IMR-90 (cell line): ENCODE results near the gene CPNE4. TPM values are rescaled to one million over a fixed set of nuclear protein-coding genes. Genes with fewer than 3 reads are reported as not detected.

Experiments used
- ATAC-seq: fragments of 200-7000 bp; cut with Tn5 transposase; 2 replicates; pipeline ENCODE4 v1.9.1; 2020; ENCODE audit warnings: low read depth, mild to moderate bottlenecking, moderate library complexity
- BruUV-seq: library from RNA; stranded (reverse); fragments of 400-500 nt; replicated peaks from 2 replicates; lab custom pipeline; 2021; lab: Mats Ljungman, UMichigan
- CTCF ChIA-PET: fragments of 300-600 bp; formaldehyde crosslinking; extraction: SDS; loops from one replicate; lab custom pipeline; 2021; ENCODE audit warnings: antibody characterized with exemption; lab: Yijun Ruan, JAX
- POLR2A ChIA-PET: fragments of 300-600 bp; sonication (Branson Sonifier 250); formaldehyde crosslinking; loops from one replicate; lab custom pipeline; 2022; ENCODE audit warnings: antibody characterized with exemption; ENCODE audit not compliant: unreplicated experiment; lab: Charles Lee
- DNase-seq: peaks from one replicate; pipeline ENCODE4 v3.0.0; 2013
- H2AFZ ChIP-seq: replicated peaks from 2 replicates; pipeline ENCODE3; 2013; ENCODE audit warnings: low read length, mild to moderate bottlenecking; ENCODE audit not compliant: poor library complexity
- H2AK5ac ChIP-seq: 2 replicates; pipeline ENCODE4 v1.6.1; 2013; ENCODE audit warnings: low read depth, low read length, inconsistent platforms
- H2AK9ac ChIP-seq: replicated peaks from 2 replicates; pipeline ENCODE3; 2013; ENCODE audit warnings: mild to moderate bottlenecking, low read depth, low read length, moderate library complexity; ENCODE audit not compliant: poor library complexity
- H2BK120ac ChIP-seq: 2 replicates; pipeline ENCODE4 v1.6.1; 2013; ENCODE audit warnings: low read depth, low read length, inconsistent platforms
- H2BK15ac ChIP-seq: 3 replicates; pipeline ENCODE4 v1.6.1; 2013; ENCODE audit warnings: low read depth, low read length, inconsistent platforms
- H2BK20ac ChIP-seq: 2 replicates; pipeline ENCODE4 v1.6.1; 2013; ENCODE audit warnings: low read depth, mild to moderate bottlenecking, inconsistent platforms, low read length, moderate library complexity
- H2BK5ac ChIP-seq: 2 replicates; pipeline ENCODE4 v1.6.1; 2013; ENCODE audit warnings: mild to moderate bottlenecking, low read depth, low read length, inconsistent platforms; ENCODE audit not compliant: poor library complexity, severe bottlenecking
- H3K14ac ChIP-seq: replicated peaks from 2 replicates; pipeline ENCODE4 v1.6.1; 2013; ENCODE audit warnings: low read depth, low read length, inconsistent platforms
- H3K18ac ChIP-seq: 2 replicates; pipeline ENCODE4 v1.6.1; 2013; ENCODE audit warnings: low read depth, low read length, control low read depth
- H3K23ac ChIP-seq: 2 replicates; pipeline ENCODE4 v1.6.1; 2013; ENCODE audit warnings: low read depth, low read length, inconsistent platforms
- H3K27ac ChIP-seq: 2 replicates; pipeline ENCODE4 v1.5.1; 2013; ENCODE audit warnings: mild to moderate bottlenecking, control low read depth, low read length; ENCODE audit not compliant: insufficient read depth
- H3K27me3 ChIP-seq: 2 replicates; pipeline ENCODE4 v1.6.1; 2013; ENCODE audit warnings: low read length; ENCODE audit not compliant: control insufficient read depth, insufficient read depth
- H3K36me3 ChIP-seq: 2 replicates; pipeline ENCODE4 v1.6.1; 2013; ENCODE audit warnings: low read length, mixed read lengths; ENCODE audit not compliant: control insufficient read depth, insufficient read depth
- H3K4ac ChIP-seq: 2 replicates; pipeline ENCODE4 v1.6.1; 2013; ENCODE audit warnings: low read depth, low read length, inconsistent platforms
- H3K4me1 ChIP-seq: 2 replicates; pipeline ENCODE4 v1.6.1; 2013; ENCODE audit warnings: low read length, mixed read lengths; ENCODE audit not compliant: control insufficient read depth, insufficient read depth
- H3K4me2 ChIP-seq: 2 replicates; pipeline ENCODE4 v1.6.1; 2013; ENCODE audit warnings: low read depth, mild to moderate bottlenecking, control low read depth, low read length, moderate library complexity
- H3K4me3 ChIP-seq: 2 replicates; pipeline ENCODE4 v1.5.1; 2013; ENCODE audit warnings: low read depth, mild to moderate bottlenecking, control low read depth, low read length, moderate library complexity; ENCODE audit not compliant: insufficient read depth
- H3K56ac ChIP-seq: 2 replicates; pipeline ENCODE4 v1.6.1; 2013; ENCODE audit warnings: low read length, inconsistent platforms; ENCODE audit not compliant: insufficient read depth; ENCODE audit errors: extremely low read depth
- H3K79me1 ChIP-seq, 2 experiments: 2 replicates each; pipeline ENCODE4 v1.6.1; 2013; ENCODE audit warnings: low read length in 2 of 2, inconsistent platforms in 1 of 2, low read depth in 1 of 2
- H3K9ac ChIP-seq: 2 replicates; pipeline ENCODE4 v1.6.1; 2013; ENCODE audit warnings: low read depth, low read length, control low read depth
- H3K9me1 ChIP-seq: 2 replicates; pipeline ENCODE4 v1.6.1; 2013; ENCODE audit warnings: low read length, inconsistent platforms; ENCODE audit not compliant: insufficient read depth
- H3K9me3 ChIP-seq: 2 replicates; pipeline ENCODE4 v1.6.1; 2013; ENCODE audit warnings: low read length; ENCODE audit not compliant: control insufficient read depth, insufficient read depth
- H4K20me1 ChIP-seq: 2 replicates; pipeline ENCODE4 v1.6.1; 2013; ENCODE audit warnings: low read length, inconsistent platforms; ENCODE audit not compliant: insufficient read depth
- H4K5ac ChIP-seq: 2 replicates; pipeline ENCODE4 v1.6.1; 2013; ENCODE audit warnings: mild to moderate bottlenecking, low read depth, low read length, control low read depth
- H4K8ac ChIP-seq, 2 experiments: 2 replicates each; pipeline ENCODE4 v1.6.1; 2013; ENCODE audit warnings: low read depth in 2 of 2, low read length in 2 of 2, control low read depth in 1 of 2, inconsistent platforms in 1 of 2
- H4K91ac ChIP-seq: 2 replicates; pipeline ENCODE4 v1.6.1; 2013; ENCODE audit warnings: low read depth, low read length, inconsistent platforms; ENCODE audit not compliant: insufficient read depth
- BHLHE40 ChIP-seq: fragments of 150-350 bp; IDR thresholded peaks from 2 replicates; pipeline ENCODE4 v1.6.1; 2016; ENCODE audit warnings: mild to moderate bottlenecking, low read depth, low read length
- MAFK ChIP-seq: IDR thresholded peaks from 2 replicates; pipeline ENCODE4 v1.6.1; 2012; ENCODE audit warnings: low read depth, low read length, improper control_type of control experiment
- POLR2A ChIP-seq: IDR thresholded peaks from 2 replicates; pipeline ENCODE4 v1.6.1; 2012; ENCODE audit warnings: mild to moderate bottlenecking, low read depth, low read length
- RAD21 ChIP-seq: IDR thresholded peaks from 2 replicates; pipeline ENCODE4 v1.6.1; 2012; ENCODE audit warnings: low read length, improper control_type of control experiment
- RFX5 ChIP-seq: IDR thresholded peaks from 2 replicates; pipeline ENCODE4 v1.8.0; 2012; ENCODE audit warnings: low read depth, mild to moderate bottlenecking, low read length, moderate library complexity
- SMC3 ChIP-seq: fragments of 150-350 bp; IDR thresholded peaks from 2 replicates; pipeline ENCODE4 v1.6.1; 2016; ENCODE audit warnings: low read depth, mild to moderate bottlenecking, antibody characterized with exemption, low read length, moderate library complexity
- WGBS, 2 experiments: methylation state at CpG; one replicate each; pipeline versions ENCODE4 v1.1.5 to v1.1.7; 2013; ENCODE audit warnings: missing lambda C conversion rate in 2 of 2; ENCODE audit not compliant: insufficient read length in 1 of 2; ENCODE audit errors: extremely low coverage in 2 of 2; 5-methylcytosine and 5-hydroxymethylcytosine counted together
- dilution Hi-C: fragments of 300-500 bp; cut with HindIII; formaldehyde crosslinking; loops from one replicate; pipeline ENCODE4 v1.14.3; 2018; ENCODE audit warnings: low sequenced_read_pairs; ENCODE audit not compliant: unreplicated experiment
- in situ Hi-C: fragments of 300-500 bp; cut with MboI; formaldehyde crosslinking; loops from 3 replicates; pipeline ENCODE4 v1.14.3; 2019; ENCODE audit warnings: low sequenced_read_pairs, inconsistent platforms, mixed read lengths
- intact Hi-C: fragments of 100-400 bp; cut with micrococcal nuclease; formaldehyde crosslinking; loops from 2 replicates; pipeline ENCODE4 v1.10.0; 2022
- polyA plus RNA-seq, 3 experiments: library from polyadenylated mRNA; depleted of rRNA; stranded (reverse); fragments of >200 nt; gene quantifications; 2 replicates each; pipeline ENCODE4 v1.2.3, GENCODE V29; 2012; ENCODE audit warnings: low replicate concordance in 1 of 3
- total RNA-seq: library from RNA; depleted of rRNA; stranded (reverse); fragments of >200 nt; gene quantifications from 2 replicates; pipeline ENCODE4 v1.2.3, GENCODE V29; 2012
- TF ChIP-seq, protein P1 (sequence below): fragments of 150-350 bp; IDR thresholded peaks from 2 replicates; pipeline ENCODE4 v1.6.1; 2017; ENCODE audit warnings: mild to moderate bottlenecking, antibody characterized with exemption, low read length, low read depth
- TF ChIP-seq, protein P2 (sequence below): conservative IDR thresholded peaks from 2 replicates; pipeline ENCODE4 v1.5.1; 2012; ENCODE audit warnings: mild to moderate bottlenecking, low read depth, low read length, improper control_type of control experiment

The CPNE4 gene
- total and polyA plus RNA-seq, 2 of the 4 experiments (the other 2 are of a cell fraction): not detected

DNA sequence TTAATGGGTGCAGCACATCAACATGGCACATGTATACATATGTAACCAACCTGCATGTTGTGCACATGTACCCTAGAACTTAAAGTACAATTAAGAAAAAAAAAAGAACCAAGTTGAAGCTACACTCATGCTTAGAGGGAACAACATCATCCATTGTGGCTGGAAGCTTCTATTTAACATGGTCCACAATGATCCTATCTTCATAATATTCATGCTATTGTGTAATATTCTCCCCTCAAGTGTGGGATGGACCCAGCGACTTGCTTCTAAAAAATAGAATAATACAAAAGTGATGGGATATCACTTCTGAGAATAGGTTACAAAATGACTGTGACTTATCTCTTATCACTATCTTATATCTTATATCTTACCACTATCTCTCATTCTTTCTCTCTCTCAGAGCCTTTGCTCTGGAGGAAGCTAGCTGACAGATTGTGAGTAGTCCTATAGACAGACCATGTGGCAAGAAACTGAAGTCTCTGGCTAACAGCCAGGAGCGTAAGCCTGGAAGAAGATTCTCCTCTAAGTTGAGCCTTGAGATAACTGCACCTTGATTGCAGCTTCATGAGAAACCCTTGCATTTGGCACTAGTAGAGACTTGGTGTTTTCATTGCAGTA lies 333.6 kb downstream of the CPNE4 start:
- no peak overlapping the region for H3K4me3 ChIP-seq
- no TSS peak for BruUV-seq
- H4K91ac ChIP-seq: no peak overlapping the region
- no peak overlapping the region for H3K27ac ChIP-seq
- H2AFZ ChIP-seq: no peak overlapping the region
- TF ChIP-seq POLR2A (no peak), SMC3 (no peak), MAFK (no peak), RFX5 (no peak), RAD21 (no peak), BHLHE40 (no peak)
- TF ChIP-seq, protein P1, sequence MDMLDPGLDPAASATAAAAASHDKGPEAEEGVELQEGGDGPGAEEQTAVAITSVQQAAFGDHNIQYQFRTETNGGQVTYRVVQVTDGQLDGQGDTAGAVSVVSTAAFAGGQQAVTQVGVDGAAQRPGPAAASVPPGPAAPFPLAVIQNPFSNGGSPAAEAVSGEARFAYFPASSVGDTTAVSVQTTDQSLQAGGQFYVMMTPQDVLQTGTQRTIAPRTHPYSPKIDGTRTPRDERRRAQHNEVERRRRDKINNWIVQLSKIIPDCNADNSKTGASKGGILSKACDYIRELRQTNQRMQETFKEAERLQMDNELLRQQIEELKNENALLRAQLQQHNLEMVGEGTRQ: no peak
- TF ChIP-seq, protein P2, sequence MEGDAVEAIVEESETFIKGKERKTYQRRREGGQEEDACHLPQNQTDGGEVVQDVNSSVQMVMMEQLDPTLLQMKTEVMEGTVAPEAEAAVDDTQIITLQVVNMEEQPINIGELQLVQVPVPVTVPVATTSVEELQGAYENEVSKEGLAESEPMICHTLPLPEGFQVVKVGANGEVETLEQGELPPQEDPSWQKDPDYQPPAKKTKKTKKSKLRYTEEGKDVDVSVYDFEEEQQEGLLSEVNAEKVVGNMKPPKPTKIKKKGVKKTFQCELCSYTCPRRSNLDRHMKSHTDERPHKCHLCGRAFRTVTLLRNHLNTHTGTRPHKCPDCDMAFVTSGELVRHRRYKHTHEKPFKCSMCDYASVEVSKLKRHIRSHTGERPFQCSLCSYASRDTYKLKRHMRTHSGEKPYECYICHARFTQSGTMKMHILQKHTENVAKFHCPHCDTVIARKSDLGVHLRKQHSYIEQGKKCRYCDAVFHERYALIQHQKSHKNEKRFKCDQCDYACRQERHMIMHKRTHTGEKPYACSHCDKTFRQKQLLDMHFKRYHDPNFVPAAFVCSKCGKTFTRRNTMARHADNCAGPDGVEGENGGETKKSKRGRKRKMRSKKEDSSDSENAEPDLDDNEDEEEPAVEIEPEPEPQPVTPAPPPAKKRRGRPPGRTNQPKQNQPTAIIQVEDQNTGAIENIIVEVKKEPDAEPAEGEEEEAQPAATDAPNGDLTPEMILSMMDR: no peak
- no peaks in the 10 kb centered on the region for H3K4me1 ChIP-seq
- no peaks in the 10 kb centered on the region for H4K20me1 ChIP-seq
- dilution Hi-C loops (no loop called here), in situ Hi-C loops (no loop called here), intact Hi-C loops (no loop called here)
- ATAC-seq: no peak
- no peak for DNase-seq
- H3K27me3 ChIP-seq: no peaks in the 10 kb centered on the region
- H2BK120ac ChIP-seq: no peak overlapping the region
- WGBS, 2 experiments: 86% methylated on average over 1 of the region's 2 CpGs; no CpG with 5 or more reads in 1 of the 2 experiments
- no peak overlapping the region for H3K14ac ChIP-seq
- no peak overlapping the region for H3K4me2 ChIP-seq
- H2BK20ac ChIP-seq: no peak overlapping the region
- H3K4ac ChIP-seq: no peak overlapping the region
- H3K9me3 ChIP-seq: no peaks in the 10 kb centered on the region
- H3K36me3 ChIP-seq: no peaks in the 10 kb centered on the region
- H4K8ac ChIP-seq: no peak overlapping the region
- H2BK15ac ChIP-seq: no peak overlapping the region
- H2AK5ac ChIP-seq: no peak overlapping the region
- no peak overlapping the region for H4K5ac ChIP-seq
- no peak overlapping the region for H2AK9ac ChIP-seq
- no peak overlapping the region for H3K23ac ChIP-seq
- no peak overlapping the region for H3K18ac ChIP-seq
- no peaks in the 10 kb centered on the region for H3K79me1 ChIP-seq
- H3K56ac ChIP-seq: no peak overlapping the region
- ChIA-PET POLR2A (no interaction called here), CTCF (no interaction called here)
- H3K9ac ChIP-seq: no peak overlapping the region
- H2BK5ac ChIP-seq: no peak overlapping the region
- no peaks in the 10 kb centered on the region for H3K9me1 ChIP-seq
